ENCODE results near the gene PROX2. TPM values are rescaled to one million over a fixed set of nuclear protein-coding genes. Genes with fewer than 3 reads are reported as not detected.

The PROX2 gene, protein sequence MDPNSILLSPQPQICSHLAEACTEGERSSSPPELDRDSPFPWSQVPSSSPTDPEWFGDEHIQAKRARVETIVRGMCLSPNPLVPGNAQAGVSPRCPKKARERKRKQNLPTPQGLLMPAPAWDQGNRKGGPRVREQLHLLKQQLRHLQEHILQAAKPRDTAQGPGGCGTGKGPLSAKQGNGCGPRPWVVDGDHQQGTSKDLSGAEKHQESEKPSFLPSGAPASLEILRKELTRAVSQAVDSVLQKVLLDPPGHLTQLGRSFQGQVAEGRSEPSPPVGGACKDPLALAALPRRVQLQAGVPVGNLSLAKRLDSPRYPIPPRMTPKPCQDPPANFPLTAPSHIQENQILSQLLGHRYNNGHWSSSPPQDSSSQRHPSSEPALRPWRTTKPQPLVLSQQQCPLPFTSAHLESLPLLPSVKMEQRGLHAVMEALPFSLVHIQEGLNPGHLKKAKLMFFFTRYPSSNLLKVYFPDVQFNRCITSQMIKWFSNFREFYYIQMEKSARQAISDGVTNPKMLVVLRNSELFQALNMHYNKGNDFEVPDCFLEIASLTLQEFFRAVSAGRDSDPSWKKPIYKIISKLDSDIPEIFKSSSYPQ
- not detected for polyA plus RNA-seq (2012; ENCODE audit: insufficient read depth, insufficient read length)

DNA sequence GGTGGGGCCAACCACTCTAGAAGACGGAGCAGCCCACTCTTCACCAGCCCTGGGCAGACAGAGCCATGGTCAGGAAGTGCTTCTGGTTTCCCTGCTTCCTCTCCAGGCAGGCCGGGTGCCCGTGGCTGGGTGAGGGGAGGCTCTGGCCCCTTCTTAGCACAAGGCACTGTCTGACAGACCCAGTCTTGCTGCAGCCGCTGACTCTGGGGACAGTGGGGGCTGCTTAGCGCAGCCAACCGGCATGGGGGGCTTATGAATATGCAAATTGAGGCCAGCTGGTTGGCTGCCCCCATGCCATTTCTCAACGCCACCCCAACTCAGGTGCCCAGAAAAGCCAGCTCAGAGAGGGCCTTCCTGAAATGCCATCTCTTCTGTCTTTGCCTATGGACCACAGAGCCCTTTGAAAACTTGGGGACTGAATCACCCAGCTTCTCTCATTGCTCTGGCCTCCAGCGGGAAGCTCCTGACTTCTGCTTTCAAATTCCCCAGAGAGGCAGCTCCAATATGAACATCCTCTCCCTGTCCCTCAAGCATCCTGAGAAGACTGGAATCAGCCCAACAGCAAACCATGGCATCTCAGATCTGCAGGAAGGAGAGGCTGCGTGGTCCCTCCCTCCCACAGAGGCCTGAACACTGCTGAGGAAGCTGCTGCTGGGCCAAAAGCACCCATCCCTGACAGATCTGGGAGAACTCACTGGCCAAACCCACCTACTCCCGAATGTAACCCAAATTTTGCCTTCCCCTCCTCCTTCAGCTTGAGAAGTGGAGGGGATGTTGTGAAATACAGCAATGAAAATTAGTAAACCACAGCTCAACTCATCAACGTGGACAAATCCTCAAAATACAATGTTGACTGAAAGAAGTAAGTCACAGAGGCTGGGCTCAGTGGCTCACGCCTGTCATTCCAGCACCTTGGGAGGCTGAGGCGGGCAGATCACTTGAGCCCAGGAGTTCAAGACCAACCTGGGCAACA, at the start of gene PROX2:
PROX2 (minus strand) TSS at position 205 of the 973 bp plus-strand sequence. CDS start 12,311 bp downstream, outside the sequence.
- DNase-seq (ENCODE audit: low read depth, low spot score): no peak
- H3K4me3 ChIP-seq (ENCODE audit: low read length): no peak within 1 kb of the TSS

DNA sequence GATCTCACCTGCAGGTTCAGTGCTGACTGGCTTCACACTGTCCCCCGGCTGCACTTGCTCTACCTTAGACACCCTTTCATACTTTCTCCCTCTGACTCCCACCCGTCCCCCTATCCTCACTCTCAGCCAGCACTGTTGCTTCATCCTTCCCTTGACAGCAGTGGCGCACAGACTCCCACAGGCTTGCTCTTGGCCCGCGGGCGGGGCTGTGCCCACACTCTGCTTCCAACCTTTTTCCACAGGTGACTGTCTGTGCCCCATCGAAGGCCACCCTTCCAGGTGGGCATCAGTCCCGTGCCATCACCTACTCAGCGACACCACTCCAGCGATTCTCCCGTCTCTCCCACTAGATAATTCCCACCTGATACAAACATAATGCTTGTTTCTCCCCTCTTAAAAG, 48.1 kb upstream of the PROX2 start:
- no peak overlapping the region for H3K4me3 ChIP-seq (ENCODE audit: low read length)
- DNase-seq (ENCODE audit: low read depth, low spot score): no peak

DNA sequence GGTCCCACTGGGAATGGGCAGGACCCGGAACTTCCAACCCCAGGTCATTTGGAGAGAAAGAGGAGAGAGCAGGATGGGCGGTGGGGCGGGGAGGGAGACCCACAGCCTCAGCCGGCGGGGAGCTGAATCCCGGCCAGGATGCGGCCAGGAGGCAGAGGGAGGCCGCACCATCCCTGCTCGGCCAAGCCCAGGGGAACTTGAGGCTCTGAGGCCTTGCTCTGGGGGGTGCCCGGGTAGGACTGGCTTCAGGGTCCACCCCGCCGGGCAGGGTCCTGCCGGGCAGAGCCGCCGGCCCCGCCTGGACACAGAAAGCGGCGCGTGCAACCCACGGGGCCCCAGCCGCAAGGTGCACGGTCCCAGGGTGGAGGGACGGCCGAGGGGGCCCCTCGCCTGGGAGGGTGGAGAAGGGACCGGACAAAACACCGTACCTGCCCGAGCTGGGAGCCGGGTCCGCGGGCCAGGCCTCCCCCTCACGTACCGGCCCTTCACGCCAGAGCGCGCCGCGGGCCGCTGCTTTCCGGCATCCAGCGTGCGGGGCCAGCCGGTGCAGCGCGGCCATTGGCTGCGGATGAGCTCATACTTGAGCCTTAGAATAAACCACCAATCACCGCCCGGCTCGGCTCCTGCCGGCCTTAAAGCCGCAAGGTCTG, 46.9 kb upstream of the PROX2 start, which contains the start of gene RPS6KL1:
RPS6KL1 (minus strand) TSS at position 509 of the 650 bp plus-strand sequence. CDS start 1,719 bp downstream, outside the sequence.
- no peak within 1 kb of the TSS for H3K4me3 ChIP-seq (ENCODE audit: low read length)
- no peak for DNase-seq (ENCODE audit: low read depth, low spot score)

DNA sequence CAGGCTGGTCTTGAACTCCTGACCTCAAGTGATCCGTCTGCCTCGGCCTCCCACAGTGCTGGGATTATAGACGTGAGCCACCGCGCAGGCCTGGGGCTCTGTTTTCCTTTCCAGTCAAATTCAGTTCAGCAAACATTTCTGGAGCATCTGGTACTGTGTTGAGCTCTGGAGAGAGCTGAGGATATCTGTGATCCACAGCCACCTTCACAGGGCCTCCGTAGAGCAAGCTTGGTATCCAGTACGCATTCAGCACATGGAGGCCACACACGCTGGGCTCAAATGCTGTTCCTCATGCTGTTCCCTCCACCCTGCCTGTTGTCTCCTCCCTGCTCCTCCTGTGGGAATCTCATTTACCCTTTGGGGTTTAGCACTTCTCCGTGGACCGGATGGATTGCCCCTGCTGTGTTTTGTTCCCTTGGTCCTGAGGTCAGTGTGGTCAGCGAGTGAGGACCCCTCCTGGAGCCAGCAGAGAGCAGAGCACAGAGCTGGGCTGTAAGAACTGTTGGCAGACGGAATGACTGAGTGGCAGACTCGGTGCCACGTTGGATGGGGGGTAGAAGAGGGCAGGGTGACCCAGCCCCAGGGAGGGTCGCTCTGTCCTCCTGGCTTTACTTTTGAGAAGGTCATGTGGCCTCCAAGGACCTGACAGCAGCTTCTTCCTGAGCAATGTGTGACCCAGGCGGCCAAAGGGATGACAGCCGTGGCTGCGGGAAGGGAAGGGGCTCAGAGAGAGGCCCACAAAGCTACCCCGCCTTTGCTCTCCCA, 46.2 kb upstream of the PROX2 start:
- no peak overlapping the region for H3K4me3 ChIP-seq (ENCODE audit: low read length)
- no peak for DNase-seq (ENCODE audit: low read depth, low spot score)

DNA sequence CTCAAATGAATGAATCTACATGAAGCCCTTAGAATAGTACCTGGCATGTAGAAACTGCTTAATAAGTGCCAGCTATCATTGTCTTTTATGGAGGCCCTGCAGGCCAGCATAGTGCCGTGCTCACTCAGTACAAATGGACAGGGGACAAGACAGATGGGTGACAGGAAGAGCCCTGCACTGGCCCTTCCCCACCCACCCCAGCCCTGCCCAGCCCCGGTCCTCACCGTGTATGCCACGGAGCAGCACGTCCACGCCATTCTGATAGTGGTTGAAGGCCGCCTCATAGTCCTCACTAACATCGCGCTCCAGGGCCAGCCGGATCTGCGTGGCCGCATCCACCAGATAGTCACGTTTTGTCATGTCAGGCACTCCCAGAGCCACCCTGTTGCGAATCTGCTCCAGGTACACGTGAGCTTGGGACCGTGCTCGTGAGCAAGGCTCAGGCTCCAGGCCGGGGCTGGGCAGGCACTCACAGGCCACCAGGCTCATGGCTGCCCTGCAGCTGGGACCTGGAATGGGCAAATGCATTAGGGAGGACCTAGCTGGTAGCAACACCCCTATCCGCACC, 45.2 kb upstream of the PROX2 start:
- no peak overlapping the region for H3K4me3 ChIP-seq (ENCODE audit: low read length)
- no peak for DNase-seq (ENCODE audit: low read depth, low spot score)

DNA sequence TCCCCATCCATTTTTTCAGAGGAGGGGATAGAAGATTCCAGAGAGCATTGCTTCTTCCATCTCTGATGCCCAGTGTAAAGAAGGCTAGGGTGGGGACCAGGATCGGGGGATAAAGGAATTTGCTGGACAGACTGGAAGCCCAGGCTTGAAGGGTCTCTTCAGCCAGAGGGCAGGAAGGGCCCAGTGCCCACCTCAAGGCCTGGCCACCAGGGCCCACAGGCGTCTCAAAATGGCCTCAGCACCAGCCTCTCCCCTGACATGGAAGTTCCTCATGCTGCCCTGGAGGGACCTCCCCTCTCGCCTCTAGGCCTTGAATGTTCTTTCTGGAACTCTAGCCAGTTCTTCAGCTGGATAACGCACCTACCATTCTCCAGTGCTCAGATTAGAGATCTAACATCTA, 44.3 kb upstream of the PROX2 start:
- DNase-seq (ENCODE audit: low read depth, low spot score): no peak
- H3K4me3 ChIP-seq (ENCODE audit: low read length): no peak overlapping the region

DNA sequence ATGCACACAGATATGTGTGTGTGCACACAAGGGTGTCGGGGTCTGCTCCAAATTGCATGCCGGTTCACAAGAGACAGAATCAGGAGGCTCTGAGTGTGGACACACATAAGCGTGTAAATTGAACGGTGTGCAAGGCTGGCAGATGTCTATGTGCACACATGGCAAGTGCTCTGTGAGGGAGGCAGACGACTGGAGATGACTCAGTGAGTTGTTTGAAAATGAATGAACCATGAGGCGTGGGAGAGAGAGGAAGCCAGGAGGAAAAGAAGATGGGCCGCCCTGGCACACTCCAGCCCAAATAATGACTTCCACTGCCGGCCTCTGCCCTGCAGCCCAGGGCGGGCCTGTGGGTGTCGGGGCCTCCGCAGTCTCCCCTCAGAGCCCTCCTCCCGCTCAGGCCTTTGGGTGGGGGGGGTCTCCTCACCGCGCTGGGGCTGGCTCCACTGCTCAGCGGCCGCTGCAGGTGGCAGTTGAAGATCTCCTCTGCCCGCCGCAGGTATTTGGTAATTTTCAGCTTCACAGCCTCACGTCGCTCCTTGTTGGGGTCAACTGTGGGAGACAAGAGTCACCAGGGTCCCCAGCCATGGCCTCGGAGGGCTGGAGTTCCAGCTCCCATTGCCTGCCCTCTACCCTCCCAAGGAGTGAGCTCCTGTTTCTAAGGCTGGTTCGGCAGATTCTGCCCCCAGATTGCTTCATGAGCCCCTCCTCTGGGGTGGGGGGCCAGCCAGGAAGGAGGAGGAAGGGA, 43.6 kb upstream of the PROX2 start:
- DNase-seq (ENCODE audit: low read depth, low spot score): no peak
- H3K4me3 ChIP-seq (ENCODE audit: low read length): no peak overlapping the region

DNA sequence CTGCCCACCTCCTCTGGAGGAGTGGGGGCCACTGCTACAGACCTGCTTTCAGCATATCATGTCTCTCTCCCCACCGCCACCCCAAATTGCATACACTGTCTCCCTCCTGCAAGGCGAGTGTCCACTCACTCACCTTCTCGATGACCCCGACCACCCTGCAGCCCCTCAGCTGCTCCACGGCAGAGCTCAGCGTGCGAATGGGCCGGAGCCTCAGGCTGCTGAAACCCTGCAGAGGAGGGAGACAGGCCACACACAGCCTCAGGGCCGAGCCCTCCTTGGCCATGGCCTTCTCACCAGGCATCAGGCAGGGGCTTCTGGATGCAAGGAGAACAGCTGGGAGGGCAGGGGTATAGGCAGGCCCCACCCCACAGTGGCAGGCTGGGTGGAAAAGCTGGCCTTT, 42.4 kb upstream of the PROX2 start:
- DNase-seq (ENCODE audit: low read depth, low spot score): no peak
- H3K4me3 ChIP-seq (ENCODE audit: low read length): no peak overlapping the region

DNA sequence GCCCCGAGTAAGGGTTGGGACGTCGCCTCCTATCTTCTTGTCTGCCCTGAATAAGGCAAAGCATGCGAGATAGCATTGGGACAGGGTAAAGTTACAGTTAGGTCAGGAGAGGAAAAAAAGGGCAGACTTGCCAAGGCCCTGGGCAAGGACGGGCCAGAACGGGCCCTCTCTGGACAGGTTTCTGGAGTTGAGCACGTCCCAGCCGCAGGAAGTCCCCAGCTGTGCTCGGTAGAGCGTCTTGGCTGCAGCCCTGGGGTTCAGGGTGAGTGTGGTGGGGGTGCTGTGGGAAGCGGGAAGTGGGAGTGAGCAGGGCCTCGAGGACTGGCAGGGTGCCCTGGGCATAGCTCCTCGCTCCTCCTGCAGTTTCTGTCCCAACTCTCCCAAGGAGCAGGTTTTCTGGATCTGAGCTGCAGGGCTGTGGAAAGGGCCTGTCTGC, 41.7 kb upstream of the PROX2 start:
- no peak for DNase-seq (ENCODE audit: low read depth, low spot score)
- H3K4me3 ChIP-seq (ENCODE audit: low read length): no peak overlapping the region

DNA sequence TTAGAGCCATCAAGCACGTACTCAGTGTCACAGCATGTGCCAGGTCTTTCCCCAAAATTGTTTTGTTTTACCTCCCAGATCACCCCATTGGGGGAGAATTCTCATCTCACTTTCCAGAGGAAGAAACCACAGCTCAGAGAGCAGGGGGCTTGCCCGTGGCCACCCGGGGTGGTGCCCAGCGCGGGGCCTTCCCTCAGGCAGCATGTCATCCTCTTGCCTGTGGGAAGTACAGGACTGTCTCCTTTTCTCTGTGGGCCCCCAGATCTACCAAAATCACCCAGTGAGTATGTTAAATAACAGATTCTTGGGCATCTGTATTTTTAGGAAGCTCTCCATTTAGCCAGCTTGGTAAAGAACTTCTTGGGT, 41.2 kb upstream of the PROX2 start:
- H3K4me3 ChIP-seq (ENCODE audit: low read length): no peak overlapping the region
- no peak for DNase-seq (ENCODE audit: low read depth, low spot score)

DNA sequence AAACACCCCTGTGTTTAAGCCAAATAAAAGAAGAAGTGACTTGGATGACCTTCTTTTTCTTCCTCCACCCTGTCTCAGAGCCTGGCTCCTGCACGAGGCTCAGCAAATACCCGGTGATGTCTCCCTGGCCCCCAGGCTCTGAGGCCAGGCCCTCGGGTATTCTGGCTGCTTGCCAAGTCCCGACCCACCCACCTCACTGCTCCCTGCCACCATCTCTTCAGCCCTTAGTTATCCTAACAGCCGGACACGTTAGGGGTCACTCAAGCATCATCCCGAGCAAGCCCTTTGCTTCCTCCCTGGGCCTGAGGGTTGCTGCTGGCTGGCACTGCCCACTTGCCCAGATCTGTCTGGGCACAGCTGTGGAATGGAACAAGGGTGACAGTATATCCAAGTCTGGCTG, 39.9 kb upstream of the PROX2 start:
- no peak for DNase-seq (ENCODE audit: low read depth, low spot score)
- no peak overlapping the region for H3K4me3 ChIP-seq (ENCODE audit: low read length)

DNA sequence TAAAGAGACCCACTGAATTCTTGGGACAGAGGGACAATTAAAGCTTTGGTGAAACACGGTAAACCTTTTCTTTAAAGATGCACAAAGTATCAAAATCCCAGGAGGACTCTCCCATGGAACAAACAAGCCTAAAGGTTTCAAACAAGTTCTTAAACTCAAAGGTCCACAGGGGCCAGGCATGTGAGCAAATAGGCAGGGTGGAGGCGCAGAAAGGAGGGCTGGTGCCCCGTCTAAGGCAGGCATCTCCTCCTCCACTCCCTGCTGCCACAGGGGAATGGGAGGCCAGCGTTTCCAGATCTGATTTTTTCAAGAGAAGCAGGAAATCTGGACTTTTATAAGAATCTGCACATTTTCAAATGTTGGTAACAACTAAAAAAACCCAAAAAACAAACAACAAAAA, 39.5 kb upstream of the PROX2 start:
- no peak for DNase-seq (ENCODE audit: low read depth, low spot score)
- H3K4me3 ChIP-seq (ENCODE audit: low read length): no peak overlapping the region

DNA sequence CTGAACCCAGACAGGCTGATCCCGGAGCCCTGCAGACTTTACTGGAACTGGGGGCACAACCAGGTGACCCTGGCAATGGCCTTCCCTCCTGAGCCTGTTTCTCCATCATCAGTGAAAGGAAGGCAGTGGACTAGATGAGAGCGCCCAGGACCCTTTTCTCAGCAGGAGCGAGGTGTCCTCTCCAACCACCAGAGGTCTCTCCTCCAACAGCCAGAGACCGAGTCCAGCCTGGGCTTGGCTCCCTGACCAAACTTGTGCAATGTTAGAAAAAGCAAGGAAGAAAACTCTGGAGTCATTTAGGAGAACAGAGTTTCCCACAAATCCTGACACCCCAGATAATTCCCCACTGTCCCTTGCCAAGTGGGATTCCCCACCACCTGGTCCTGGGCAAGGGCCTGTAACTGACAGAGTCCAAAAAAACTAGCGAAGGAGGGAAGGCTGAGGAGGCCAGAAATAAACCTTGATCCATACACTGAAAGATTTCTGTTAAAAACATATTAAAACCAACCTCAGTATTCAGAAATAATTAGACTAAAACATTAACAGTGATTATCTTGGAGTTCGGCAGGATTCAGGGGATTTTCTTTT, 38.1 kb upstream of the PROX2 start:
- H3K4me3 ChIP-seq (ENCODE audit: low read length): no peak overlapping the region
- no peak for DNase-seq (ENCODE audit: low read depth, low spot score)

DNA sequence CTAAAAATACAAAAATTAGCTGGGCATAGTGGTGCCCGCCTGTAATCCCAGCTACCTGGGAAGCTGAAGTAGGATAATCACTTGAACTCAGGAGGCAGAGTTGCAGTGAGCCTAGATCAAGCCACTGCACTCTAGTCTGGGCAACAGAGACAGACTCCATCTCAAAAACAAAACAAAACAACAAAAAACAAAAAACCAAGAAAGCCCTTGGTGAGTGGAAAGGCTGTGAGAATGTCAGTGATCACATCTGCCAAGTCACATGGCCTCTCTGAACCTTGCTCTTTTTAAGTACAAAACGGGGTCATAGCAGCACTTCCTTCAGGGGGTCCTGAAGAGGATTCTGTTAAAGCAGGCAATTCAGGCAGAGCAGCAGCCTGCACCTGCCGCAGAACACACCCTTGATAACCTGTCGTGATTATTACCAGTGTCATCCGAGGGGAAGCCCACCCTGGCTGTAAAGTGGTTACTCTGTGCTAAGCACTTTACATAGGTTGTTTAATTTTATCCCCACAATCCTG, 37.5 kb upstream of the PROX2 start:
- no peak for DNase-seq (ENCODE audit: low read depth, low spot score)
- H3K4me3 ChIP-seq (ENCODE audit: low read length): no peak overlapping the region

DNA sequence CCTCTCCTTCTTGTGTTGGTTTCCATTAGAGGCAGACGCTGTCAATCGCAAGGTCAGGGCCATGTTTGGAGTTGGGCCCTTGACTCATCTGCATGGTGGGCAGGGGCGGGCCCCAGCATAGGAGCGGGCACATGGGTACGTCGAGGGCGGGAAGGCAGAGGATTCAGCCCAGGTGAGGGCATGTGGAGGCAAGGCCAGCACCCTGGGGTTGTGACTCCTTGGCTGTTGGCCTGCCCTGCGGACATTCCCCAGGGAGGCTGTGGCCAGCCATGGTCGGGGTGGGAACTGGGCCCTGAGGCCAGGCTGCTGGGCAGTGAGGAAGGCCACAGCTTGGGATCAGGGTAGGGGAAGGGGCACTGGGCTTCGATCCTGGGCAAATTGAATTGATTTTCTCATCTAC, 36.9 kb upstream of the PROX2 start:
- no peak for DNase-seq (ENCODE audit: low read depth, low spot score)

DNA sequence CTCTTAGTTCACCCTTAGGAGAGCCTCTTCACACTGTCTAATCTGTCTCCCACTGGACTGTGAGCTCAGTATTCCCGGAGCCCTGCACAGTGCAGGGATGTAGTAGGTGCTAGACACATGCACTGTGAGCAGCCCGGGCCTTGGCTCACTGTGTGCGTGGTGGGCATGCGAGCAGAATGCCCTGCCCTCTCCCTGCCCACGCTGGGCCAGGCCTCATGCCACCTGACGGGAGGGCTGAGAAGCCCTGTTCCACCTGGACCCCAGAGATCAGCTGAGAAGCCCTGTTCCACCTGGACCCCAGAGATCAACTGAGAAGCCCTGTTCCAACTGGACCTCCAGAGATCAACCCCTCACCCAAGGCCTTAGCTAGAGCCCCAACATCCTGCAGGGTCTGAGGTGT, 36.2 kb upstream of the PROX2 start:
- DNase-seq (ENCODE audit: low read depth, low spot score): no peak
- no peak overlapping the region for H3K4me3 ChIP-seq (ENCODE audit: low read length)

More for the DNA sequence above, 36.9 kb upstream of the PROX2 start:
- no peak overlapping the region for H3K4me3 ChIP-seq (ENCODE audit: low read length)

DNA sequence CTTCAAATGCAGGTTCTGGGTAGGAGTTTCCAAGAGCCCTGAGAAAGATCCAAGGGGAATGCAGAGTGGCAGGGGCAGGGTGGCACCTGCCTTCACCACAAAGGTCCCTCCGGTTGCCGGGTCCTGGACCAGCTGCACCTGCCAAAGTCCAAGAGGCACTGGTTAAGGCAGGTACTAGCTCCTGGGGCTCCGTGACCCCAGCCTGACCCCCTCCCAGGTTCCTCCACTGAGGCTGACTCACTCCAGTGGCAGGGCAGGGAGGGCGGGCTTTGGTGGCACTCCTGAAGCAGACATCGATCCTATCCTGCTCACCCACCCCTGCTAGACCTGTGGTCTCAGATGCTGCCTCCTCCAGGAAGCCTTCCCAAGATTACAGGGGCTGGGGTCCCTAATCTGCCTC, 35.8 kb upstream of the PROX2 start:
- no peak overlapping the region for H3K4me3 ChIP-seq (ENCODE audit: low read length)
- DNase-seq (ENCODE audit: low read depth, low spot score): no peak

Data from Jurkat, Clone E6-1 (cell line).